Left hindlimb (tissue), 1 donor: ENCODE results near the gene BACE2.

Experiments used
- DNase-seq: peaks from one replicate; pipeline ENCODE4 v3.0.0-alpha.2; 2018

BACE2 gene

GRCh38 chr21:41167348-41168342, at the start of gene BACE2:
TSS of gene BACE2 (plus strand) at chr21:41168160. CDS start at chr21:41168264, 104 bp downstream.
- peak; percentile 87 for DNase-seq

GRCh38 chr21:41119901-41120300, 48.1 kb upstream of the BACE2 start:
- DNase-seq: no peak

GRCh38 chr21:41120997-41121396, 47.0 kb upstream of the BACE2 start:
- no peak for DNase-seq

- DNase-seq: peak; percentile 83
Measured at GRCh38 chr21:41121785-41122415, 46.1 kb upstream of the BACE2 start.

GRCh38 chr21:41124641-41125201, 43.2 kb upstream of the BACE2 start:
- peak; percentile 71 for DNase-seq

GRCh38 chr21:41128981-41129380, 39.0 kb upstream of the BACE2 start:
- DNase-seq: no peak

GRCh38 chr21:41130883-41131282, 37.1 kb upstream of the BACE2 start:
- no peak for DNase-seq

- DNase-seq: no peak
Measured at GRCh38 chr21:41133874-41134522, 34.0 kb upstream of the BACE2 start.

GRCh38 chr21:41135746-41136145, 32.2 kb upstream of the BACE2 start:
- peak; percentile 58 for DNase-seq

- no peak for DNase-seq
Measured at GRCh38 chr21:41136286-41136685, 31.7 kb upstream of the BACE2 start.

- no peak for DNase-seq
Measured at GRCh38 chr21:41137401-41137800, 30.6 kb upstream of the BACE2 start.

GRCh38 chr21:41137889-41138288, 30.1 kb upstream of the BACE2 start:
- no peak for DNase-seq

GRCh38 chr21:41138711-41139110, 29.2 kb upstream of the BACE2 start:
- no peak for DNase-seq

- DNase-seq: no peak
Measured at GRCh38 chr21:41139275-41139674, 28.7 kb upstream of the BACE2 start.

- DNase-seq: no peak
Measured at GRCh38 chr21:41139951-41140350, 28.0 kb upstream of the BACE2 start.

GRCh38 chr21:41141031-41141457, 26.9 kb upstream of the BACE2 start:
- DNase-seq: no peak

- DNase-seq: peak; percentile 81
Measured at GRCh38 chr21:41142051-41142795, 25.7 kb upstream of the BACE2 start.

GRCh38 chr21:41143596-41144325, 24.2 kb upstream of the BACE2 start:
- DNase-seq: no peak

GRCh38 chr21:41147096-41147978, 20.6 kb upstream of the BACE2 start:
- DNase-seq: no peak

- no peak for DNase-seq
Measured at GRCh38 chr21:41147979-41148355, 20.0 kb upstream of the BACE2 start.

GRCh38 chr21:41148798-41149197, 19.2 kb upstream of the BACE2 start:
- DNase-seq: no peak
